Body of pancreas (tissue), 4 donors: ENCODE measurements around the gene LRRC3C. TPM values are rescaled to one million over a fixed set of nuclear protein-coding genes. Genes with fewer than 3 reads are reported as not detected.

Experiments
- ATAC-seq: fragments of 150-250 bp; one replicate; pipeline ENCODE4 v1.9.1; 2016
- DNase-seq, 4 donors: peaks; one replicate each; pipeline ENCODE4 v3.0.0-alpha.2; 2019
- H3K27ac ChIP-seq, 4 donors: fragments of 200-600 bp; sonication (generic); 1 replicate in 3 of 4; 2 replicates in 1 of 4; pipeline versions ENCODE4 v1.5.1 to v1.6.1; 2016 to 2019; ENCODE audit warnings: mild to moderate bottlenecking in 1 of 4, mixed read lengths in 1 of 4, moderate library complexity in 1 of 4
- H3K27me3 ChIP-seq, 2 donors: fragments of 200-600 bp; sonication (generic); one replicate each; pipeline ENCODE4 v1.6.0; 2016; ENCODE audit warnings: mild to moderate bottlenecking in 1 of 2
- H3K36me3 ChIP-seq, 2 donors: fragments of 200-600 bp; sonication (generic); replicated peaks in 1 of 2; 2 replicates each; pipeline ENCODE4 v1.5.1; 2016; ENCODE audit warnings: low read depth in 2 of 2; ENCODE audit not compliant: insufficient read depth in 1 of 2
- H3K4me1 ChIP-seq: fragments of 200-600 bp; sonication (generic); one replicate; pipeline ENCODE4 v1.6.0; 2016
- H3K4me3 ChIP-seq, 2 donors: fragments of 200-600 bp; sonication (generic); 1 replicate in 1 of 2; 2 replicates in 1 of 2; pipeline ENCODE4 v1.5.1; 2016 to 2019
- H3K9me3 ChIP-seq, 3 donors: fragments of 200-600 bp; sonication (generic); 1 replicate in 2 of 3; 2 replicates in 1 of 3; pipeline ENCODE4 v1.5.1; 2016
- CTCF ChIP-seq, 7 experiments: fragments of 450-650 bp in 4 of 7; fragments of 200-600 bp in 3 of 7; sonication (generic) in 3 of 7; IDR thresholded peaks; one replicate each; pipeline ENCODE4 v1.5.1; 2016 to 2019; ENCODE audit warnings: antibody characterized with exemption in 7 of 7
- POLR2A ChIP-seq, 3 donors: fragments of 450-650 bp; IDR thresholded peaks; one replicate each; pipeline ENCODE4 v1.6.1; 2016; ENCODE audit warnings: antibody characterized with exemption in 3 of 3, mild to moderate bottlenecking in 2 of 3
- WGBS, 2 donors: methylation state at CpG; one replicate each; pipeline ENCODE4 v1.1.5; 2017; 5-methylcytosine and 5-hydroxymethylcytosine counted together
- intact Hi-C: fragments of 100-400 bp; cut with DNase I; formaldehyde crosslinking; loops from one replicate; pipeline ENCODE4 v1.15.1; 2023
- total RNA-seq, 2 donors: library from RNA; depleted of rRNA; stranded (reverse); fragments of >200 nt; gene quantifications; one replicate each; pipeline ENCODE4 v1.1.0, GENCODE V29; 2016

LRRC3C gene
- total RNA-seq, 2 donors from 2014 or later: not detected

GRCh38 chr17:39920218-39921210 is 7.0 kb upstream of the LRRC3C start:
- peaks cover 6 to 23% of the 10 kb centered on the region in 2 donors for H3K36me3 ChIP-seq

GRCh38 chr17:39921323-39921722 is 6.2 kb upstream of the LRRC3C start:
- H3K27ac ChIP-seq: no peak overlapping the region
- DNase-seq: no peak
- peaks cover 17% of the 10 kb centered on the region for H3K4me1 ChIP-seq
- H3K36me3 ChIP-seq: peaks cover 6 to 23% of the 10 kb centered on the region in 2 donors
- H3K27me3 ChIP-seq: no peaks in the 10 kb centered on the region
- no peaks in the 10 kb centered on the region for H3K9me3 ChIP-seq
- ATAC-seq: no peak
- 73 to 94% methylated on average over 3 to 5 of the region's 5 CpGs for WGBS, 2 donors
- no peak overlapping the region for H3K4me3 ChIP-seq
- intact Hi-C loops: no loop called here
- TF ChIP-seq POLR2A (IDR thresholded peaks at IDR 0.05): no peak
- no peak for TF ChIP-seq CTCF (IDR thresholded peaks at IDR 0.05)

More at GRCh38 chr17:39920218-39921210, 7.0 kb upstream of the LRRC3C start:
- Histone ChIP-seq H3K27ac (no peak overlapping the region), H3K27me3 (no peaks in the 10 kb centered on the region), H3K4me1 (peaks cover 9% of the 10 kb centered on the region), H3K9me3 (no peaks in the 10 kb centered on the region), H3K4me3 (no peak overlapping the region)
- DNase-seq (no peak), ATAC-seq (no peak)
- intact Hi-C loops: no loop called here
- no peak for TF ChIP-seq CTCF (IDR thresholded peaks at IDR 0.05)
- no peak for TF ChIP-seq POLR2A (IDR thresholded peaks at IDR 0.05)
- 76 to 80% methylated on average over 18 to 19 of the region's 19 CpGs for WGBS, 2 donors

GRCh38 chr17:39922006-39922405 is 5.5 kb upstream of the LRRC3C start:
- no peak overlapping the region for H3K27ac ChIP-seq
- no peak overlapping the region for H3K4me3 ChIP-seq
- no peak for ATAC-seq
- no peaks in the 10 kb centered on the region for H3K27me3 ChIP-seq
- DNase-seq: no peak
- peaks cover 22% of the 10 kb centered on the region for H3K4me1 ChIP-seq
- intact Hi-C loops: no loop called here
- H3K9me3 ChIP-seq: no peaks in the 10 kb centered on the region
- WGBS, 2 donors: 78 to 92% methylated on average over 6 of the region's 6 CpGs
- TF ChIP-seq POLR2A (IDR thresholded peaks at IDR 0.05): no peak
- TF ChIP-seq CTCF (IDR thresholded peaks at IDR 0.05): no peak
- H3K36me3 ChIP-seq: peaks cover 6 to 23% of the 10 kb centered on the region in 2 donors

- Histone ChIP-seq H3K36me3 (peaks cover 6 to 23% of the 10 kb centered on the region in 2 donors), H3K4me1 (peaks cover 28% of the 10 kb centered on the region), H3K27me3 (no peaks in the 10 kb centered on the region), H3K27ac (no peak overlapping the region), H3K9me3 (no peaks in the 10 kb centered on the region), H3K4me3 (no peak overlapping the region)
- ATAC-seq: no peak
- intact Hi-C loops: no loop called here
- no peak for DNase-seq
- WGBS, 2 donors: 87 to 93% methylated on average over 6 of the region's 6 CpGs
- no peak for TF ChIP-seq CTCF (IDR thresholded peaks at IDR 0.05)
- TF ChIP-seq POLR2A (IDR thresholded peaks at IDR 0.05): no peak
Observed at GRCh38 chr17:39923230-39923629, 4.3 kb upstream of the LRRC3C start.
